SK-N-SH (cell line): ENCODE results near the gene MAD1L1. TPM values are rescaled to one million over a fixed set of nuclear protein-coding genes. Genes with fewer than 3 reads are reported as not detected.

ENCODE experiments used
- CTCF ChIA-PET: fragments of 300-600, 350-600 bp; formaldehyde crosslinking; extraction: SDS; loops from one replicate; lab custom pipeline; 2021; lab: Yijun Ruan, JAX
- POLR2A ChIA-PET: fragments of 350-600 bp; sonication (Branson Sonifier 250); formaldehyde crosslinking; extraction: SDS; loops from one replicate; lab custom pipeline; 2020; ENCODE audit warnings: antibody characterized with exemption, inconsistent platforms; lab: Yijun Ruan, JAX
- DNase-seq: peaks from one replicate; pipeline ENCODE4 v3.0.0; 2012
- H2AFZ ChIP-seq: fragments of 200-600 bp; sonication (generic); 2 replicates; pipeline ENCODE4 v1.8.1; 2016; ENCODE audit warnings: antibody characterized with exemption, mild to moderate bottlenecking, low read depth
- H3F3A ChIP-seq: fragments of 200-600 bp; sonication (generic); replicated peaks from 2 replicates; pipeline ENCODE3; 2016; ENCODE audit warnings: antibody characterized with exemption, mild to moderate bottlenecking; ENCODE audit not compliant: insufficient read depth
- H3K27ac ChIP-seq, 2 experiments: fragments of 200-500 bp in 1 of 2; fragments of 200-600 bp in 1 of 2; sonication (Bioruptor generic) in 1 of 2; sonication (generic), shearing (Covaris generic) in 1 of 2; 2 replicates each; pipeline versions ENCODE4 v1.5.1 to v1.6.1; 2014 to 2016; ENCODE audit warnings: low read depth in 2 of 2, inconsistent platforms in 1 of 2, low read length in 1 of 2, mild to moderate bottlenecking in 1 of 2, mixed read lengths in 1 of 2
- H3K27me3 ChIP-seq: fragments of 200-600 bp; sonication (generic), shearing (Covaris generic); 2 replicates; pipeline ENCODE4 v1.6.1; 2016; ENCODE audit warnings: mixed run types; ENCODE audit not compliant: insufficient read depth
- H3K36me3 ChIP-seq, 2 experiments: fragments of 200-500 bp in 1 of 2; fragments of 200-600 bp in 1 of 2; sonication (Bioruptor generic) in 1 of 2; sonication (generic) in 1 of 2; replicated peaks in 1 of 2; 2 replicates each; pipeline versions ENCODE3 to v1.5.1; 2014 to 2016; ENCODE audit warnings: low read length in 1 of 2, mild to moderate bottlenecking in 1 of 2; ENCODE audit not compliant: insufficient read depth in 2 of 2, control insufficient read depth in 1 of 2
- H3K4me1 ChIP-seq, 2 experiments: fragments of 200-500 bp in 1 of 2; fragments of 200-600 bp in 1 of 2; sonication (Bioruptor generic) in 1 of 2; sonication (generic), shearing (Covaris generic) in 1 of 2; 2 replicates each; pipeline versions ENCODE4 v1.5.1 to v1.6.1; 2014 to 2016; ENCODE audit warnings: low read depth in 1 of 2, low read length in 1 of 2, mixed run types in 1 of 2; ENCODE audit not compliant: insufficient read depth in 2 of 2, control insufficient read depth in 1 of 2
- H3K4me2 ChIP-seq: fragments of 200-600 bp; sonication (generic), shearing (Covaris generic); 2 replicates; pipeline ENCODE4 v1.6.1; 2017; ENCODE audit warnings: mixed run types
- H3K4me3 ChIP-seq, 2 experiments: fragments of 200-500 bp in 1 of 2; fragments of 200-600 bp in 1 of 2; sonication (Bioruptor generic) in 1 of 2; sonication (generic), shearing (Covaris generic) in 1 of 2; 2 replicates each; pipeline versions ENCODE4 v1.5.1 to v1.8.1; 2014 to 2016; ENCODE audit warnings: low read depth in 2 of 2, inconsistent platforms in 1 of 2, low read length in 1 of 2, mild to moderate bottlenecking in 1 of 2, mixed read lengths in 1 of 2, moderate library complexity in 1 of 2
- H3K79me2 ChIP-seq: fragments of 200-600 bp; sonication (generic); 2 replicates; pipeline ENCODE4 v1.8.1; 2017; ENCODE audit warnings: mild to moderate bottlenecking; ENCODE audit not compliant: insufficient read depth
- H3K9ac ChIP-seq: fragments of 200-600 bp; sonication (generic); 2 replicates; pipeline ENCODE4 v1.6.1; 2017; ENCODE audit warnings: mixed run types
- H3K9me2 ChIP-seq: fragments of 200-600 bp; sonication (generic); 2 replicates; pipeline ENCODE4 v1.6.1; 2017; ENCODE audit warnings: mixed run types
- H3K9me3 ChIP-seq: fragments of 200-600 bp; sonication (generic); 2 replicates; pipeline ENCODE4 v1.6.1; 2017; ENCODE audit warnings: mixed run types, mild to moderate bottlenecking, moderate library complexity
- H4K20me1 ChIP-seq: fragments of 200-600 bp; sonication (generic); 2 replicates; pipeline ENCODE4 v1.6.1; 2017; ENCODE audit warnings: mild to moderate bottlenecking, mixed run types; ENCODE audit not compliant: insufficient read depth
- CHD2 ChIP-seq: fragments of 150-350 bp; IDR thresholded peaks from 2 replicates; pipeline ENCODE4 v1.6.1; 2018; ENCODE audit warnings: low read length; ENCODE audit not compliant: partially characterized antibody
- ELF1 ChIP-seq: IDR thresholded peaks from 2 replicates; pipeline ENCODE4 v1.4.0; 2012
- EZH2phosphoT487 ChIP-seq: fragments of 200-600 bp; sonication (generic); IDR thresholded peaks from 2 replicates; pipeline ENCODE4 v1.6.1; 2017; ENCODE audit warnings: low read depth, mixed run types, mild to moderate bottlenecking, antibody characterized with exemption, moderate library complexity, borderline replicate concordance
- FOXM1 ChIP-seq: IDR thresholded peaks from 2 replicates; pipeline ENCODE4 v1.4.0; 2012; ENCODE audit warnings: low read depth, mild to moderate bottlenecking
- GABPA ChIP-seq: IDR thresholded peaks from 2 replicates; pipeline ENCODE4 v1.4.0; 2012; ENCODE audit warnings: low read depth, mild to moderate bottlenecking
- GATA2 ChIP-seq: sonication (generic); formaldehyde crosslinking; IDR thresholded peaks from 2 replicates; pipeline ENCODE4 v1.5.0; 2020; ENCODE audit warnings: mild to moderate bottlenecking, missing genetic modification reagents
- JUND ChIP-seq: IDR thresholded peaks from 2 replicates; pipeline ENCODE4 v1.4.0; 2012
- MEF2A ChIP-seq: IDR thresholded peaks from 2 replicates; pipeline ENCODE4 v1.4.0; 2012; ENCODE audit warnings: low read depth, borderline replicate concordance
- MXI1 ChIP-seq: IDR thresholded peaks from 2 replicates; pipeline ENCODE4 v1.6.1; 2012; ENCODE audit warnings: mild to moderate bottlenecking, low read depth, low read length, improper control_type of control experiment
- NRF1 ChIP-seq: IDR thresholded peaks from 2 replicates; pipeline ENCODE4 v1.6.1; 2012; ENCODE audit warnings: low read depth, mild to moderate bottlenecking, low read length
- POLR2AphosphoS5 ChIP-seq: IDR thresholded peaks from 2 replicates; pipeline ENCODE4 v1.6.1; 2012; ENCODE audit warnings: low read depth, low read length
- RAD21 ChIP-seq: IDR thresholded peaks from 2 replicates; pipeline ENCODE4 v1.6.1; 2012; ENCODE audit warnings: mild to moderate bottlenecking, low read length
- RCOR1 ChIP-seq: fragments of 150-350 bp; IDR thresholded peaks from 2 replicates; pipeline ENCODE4 v1.6.1; 2017; ENCODE audit warnings: antibody characterized with exemption, low read length
- RXRA ChIP-seq: IDR thresholded peaks from 2 replicates; pipeline ENCODE4 v1.4.0; 2012; ENCODE audit warnings: low read depth, mild to moderate bottlenecking, borderline replicate concordance
- SIN3A ChIP-seq: IDR thresholded peaks from 2 replicates; pipeline ENCODE4 v1.6.1; 2012; ENCODE audit warnings: low read depth, mild to moderate bottlenecking, low read length, moderate library complexity, borderline replicate concordance
- SMC3 ChIP-seq: IDR thresholded peaks from 2 replicates; pipeline ENCODE4 v1.6.1; 2012; ENCODE audit warnings: low read depth, low read length, improper control_type of control experiment
- TAF1 ChIP-seq: IDR thresholded peaks from 2 replicates; pipeline ENCODE4 v1.6.1; 2012; ENCODE audit warnings: low read depth, mild to moderate bottlenecking, low read length, moderate library complexity, borderline replicate concordance
- TCF12 ChIP-seq: IDR thresholded peaks from 2 replicates; pipeline ENCODE4 v1.4.0; 2012
- WGBS: methylation state at CpG from one replicate; pipeline ENCODE4 v1.1.6; 2017; ENCODE audit warnings: low lambda C conversion rate; 5-methylcytosine and 5-hydroxymethylcytosine counted together
- polyA plus RNA-seq, 3 experiments: library from polyadenylated mRNA; depleted of rRNA; stranded (reverse); fragments of >200 nt; gene quantifications; 2 replicates each; pipeline ENCODE4 v1.2.3, GENCODE V29; 2012
- TF ChIP-seq, protein P1 (sequence below): IDR thresholded peaks from 2 replicates; pipeline ENCODE4 v1.4.0; 2012; ENCODE audit warnings: low read depth
- TF ChIP-seq, protein P2 (sequence below): fragments of 150-350 bp; IDR thresholded peaks from 2 replicates; pipeline ENCODE4 v1.6.1; 2017; ENCODE audit warnings: antibody characterized with exemption, low read length, low read depth, borderline replicate concordance
- TF ChIP-seq, protein P3 (sequence below): IDR thresholded peaks from 2 replicates; pipeline ENCODE4 v1.4.0; 2012; ENCODE audit warnings: low read depth, borderline replicate concordance
- TF ChIP-seq, protein P4 (sequence below): IDR thresholded peaks from 2 replicates; pipeline ENCODE4 v1.4.0; 2012; ENCODE audit warnings: low read depth, borderline replicate concordance

Gene MAD1L1
- polyA plus RNA-seq, 1 of the 3 experiments (the other 2 are of a cell fraction) = 46.2 TPM

DNA sequence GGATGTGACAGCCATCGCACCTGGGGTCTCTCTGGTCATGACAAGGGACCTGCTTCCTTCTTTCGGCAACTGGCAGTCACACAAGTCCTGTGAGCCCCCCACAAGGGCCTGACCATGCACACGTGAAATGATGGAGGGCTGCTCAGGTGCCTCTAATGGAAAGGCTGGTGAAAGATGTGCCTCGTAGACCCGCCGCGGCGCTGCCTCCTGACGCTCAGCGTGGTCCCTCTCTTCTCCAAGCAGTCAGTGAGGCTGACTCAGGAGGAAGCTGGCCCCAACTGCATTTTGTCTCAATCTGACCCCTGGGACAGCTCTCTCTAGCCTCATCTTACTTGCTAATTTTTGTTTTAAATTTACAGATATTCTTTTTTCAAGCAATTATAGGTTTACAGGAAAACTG is 100.9 kb downstream of the MAD1L1 start (continued):
- TF ChIP-seq RAD21 (no peak), GATA2 (CRISPR knock-in tag) (no peak), MXI1 (no peak), TCF12 (no peak)
- TF ChIP-seq, protein P1, sequence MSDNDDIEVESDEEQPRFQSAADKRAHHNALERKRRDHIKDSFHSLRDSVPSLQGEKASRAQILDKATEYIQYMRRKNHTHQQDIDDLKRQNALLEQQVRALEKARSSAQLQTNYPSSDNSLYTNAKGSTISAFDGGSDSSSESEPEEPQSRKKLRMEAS = no peak
- TF ChIP-seq, protein P2, sequence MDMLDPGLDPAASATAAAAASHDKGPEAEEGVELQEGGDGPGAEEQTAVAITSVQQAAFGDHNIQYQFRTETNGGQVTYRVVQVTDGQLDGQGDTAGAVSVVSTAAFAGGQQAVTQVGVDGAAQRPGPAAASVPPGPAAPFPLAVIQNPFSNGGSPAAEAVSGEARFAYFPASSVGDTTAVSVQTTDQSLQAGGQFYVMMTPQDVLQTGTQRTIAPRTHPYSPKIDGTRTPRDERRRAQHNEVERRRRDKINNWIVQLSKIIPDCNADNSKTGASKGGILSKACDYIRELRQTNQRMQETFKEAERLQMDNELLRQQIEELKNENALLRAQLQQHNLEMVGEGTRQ = no peak
- TF ChIP-seq, protein P3, sequence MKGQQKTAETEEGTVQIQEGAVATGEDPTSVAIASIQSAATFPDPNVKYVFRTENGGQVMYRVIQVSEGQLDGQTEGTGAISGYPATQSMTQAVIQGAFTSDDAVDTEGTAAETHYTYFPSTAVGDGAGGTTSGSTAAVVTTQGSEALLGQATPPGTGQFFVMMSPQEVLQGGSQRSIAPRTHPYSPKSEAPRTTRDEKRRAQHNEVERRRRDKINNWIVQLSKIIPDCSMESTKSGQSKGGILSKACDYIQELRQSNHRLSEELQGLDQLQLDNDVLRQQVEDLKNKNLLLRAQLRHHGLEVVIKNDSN = no peak

DNA sequence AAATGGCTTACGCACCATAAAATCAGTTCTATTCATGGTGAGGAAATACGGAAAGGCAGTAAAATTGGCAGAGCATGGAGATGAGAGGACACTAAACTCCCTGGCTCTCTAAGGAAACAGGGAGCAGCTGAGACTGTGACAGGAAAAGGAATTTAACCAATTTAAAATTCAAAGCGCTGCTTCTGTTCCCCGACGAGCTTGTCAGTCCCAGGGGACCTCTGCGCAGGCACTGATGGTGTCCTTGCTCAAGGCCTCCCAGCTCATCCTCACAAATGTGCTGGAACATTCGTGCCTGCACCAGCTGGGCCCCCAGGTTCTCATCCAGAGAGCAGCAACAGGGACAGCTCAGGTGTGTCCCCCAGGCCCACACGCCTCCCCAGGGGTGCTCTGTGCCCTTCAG is 101.4 kb downstream of the MAD1L1 start:
- no peak overlapping the region for H3K4me3 ChIP-seq

More for the DNA sequence above, 101.4 kb downstream of the MAD1L1 start:
- 94% methylated on average over 8 of the region's 8 CpGs for WGBS
- Histone ChIP-seq H3K79me2 (no peaks in the 10 kb centered on the region), H3K4me1 (peaks cover 0 to 16% of the 10 kb centered on the region in 2 experiments; a peak in 2 of 4 replicates), H3K9me3 (no peaks in the 10 kb centered on the region), H3K4me2 (no peak overlapping the region), H2AFZ (no peak overlapping the region), H3K27me3 (no peaks in the 10 kb centered on the region), H4K20me1 (no peaks in the 10 kb centered on the region), H3K9ac (no peak overlapping the region), H3K36me3 (peaks cover 0 to 32% of the 10 kb centered on the region in 2 experiments), H3K9me2 (no peaks in the 10 kb centered on the region), H3K27ac (no peak overlapping the region), H3F3A (no peaks in the 10 kb centered on the region)
- POLR2A ChIA-PET = no interaction called here
- no peak for DNase-seq
- CTCF ChIA-PET = interaction anchor here (1.2 to 2.2 kb wide), 3 partner anchors 12 to 118 kb away, joined by 4 to 5 read pairs (median 4); no protein-coding TSS in a partner anchor
- TF ChIP-seq, protein P2 = no peak
- TF ChIP-seq MEF2A (no peak), TCF12 (no peak), POLR2AphosphoS5 (no peak), TAF1 (no peak), FOXM1 (no peak), SMC3 (no peak), CHD2 (no peak), NRF1 (no peak), ELF1 (no peak), RCOR1 (no peak), RXRA (no peak), RAD21 (no peak), GATA2 (CRISPR knock-in tag) (no peak), SIN3A (no peak), JUND (no peak), GABPA (no peak), EZH2phosphoT487 (no peak)
- TF ChIP-seq, protein P4, sequence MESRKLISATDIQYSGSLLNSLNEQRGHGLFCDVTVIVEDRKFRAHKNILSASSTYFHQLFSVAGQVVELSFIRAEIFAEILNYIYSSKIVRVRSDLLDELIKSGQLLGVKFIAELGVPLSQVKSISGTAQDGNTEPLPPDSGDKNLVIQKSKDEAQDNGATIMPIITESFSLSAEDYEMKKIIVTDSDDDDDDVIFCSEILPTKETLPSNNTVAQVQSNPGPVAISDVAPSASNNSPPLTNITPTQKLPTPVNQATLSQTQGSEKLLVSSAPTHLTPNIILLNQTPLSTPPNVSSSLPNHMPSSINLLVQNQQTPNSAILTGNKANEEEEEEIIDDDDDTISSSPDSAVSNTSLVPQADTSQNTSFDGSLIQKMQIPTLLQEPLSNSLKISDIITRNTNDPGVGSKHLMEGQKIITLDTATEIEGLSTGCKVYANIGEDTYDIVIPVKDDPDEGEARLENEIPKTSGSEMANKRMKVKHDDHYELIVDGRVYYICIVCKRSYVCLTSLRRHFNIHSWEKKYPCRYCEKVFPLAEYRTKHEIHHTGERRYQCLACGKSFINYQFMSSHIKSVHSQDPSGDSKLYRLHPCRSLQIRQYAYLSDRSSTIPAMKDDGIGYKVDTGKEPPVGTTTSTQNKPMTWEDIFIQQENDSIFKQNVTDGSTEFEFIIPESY = no peak
- TF ChIP-seq, protein P3 = no peak
- TF ChIP-seq, all 33 proteins: peak for 0
